NCI-H2196 treated with DMSO at 0.1 percent for 48 hours (cell line): Measurements from ENCODE around the gene TM9SF4.
A peak's percentile ranks its signal among the peaks of the same experiment; 100 is the strongest.

Experiments
- DNase-seq: peaks from one replicate; lab custom pipeline; 2025; ENCODE audit not compliant: unreplicated experiment; lab: John Stamatoyannopoulos, UW

TM9SF4 gene

DNA sequence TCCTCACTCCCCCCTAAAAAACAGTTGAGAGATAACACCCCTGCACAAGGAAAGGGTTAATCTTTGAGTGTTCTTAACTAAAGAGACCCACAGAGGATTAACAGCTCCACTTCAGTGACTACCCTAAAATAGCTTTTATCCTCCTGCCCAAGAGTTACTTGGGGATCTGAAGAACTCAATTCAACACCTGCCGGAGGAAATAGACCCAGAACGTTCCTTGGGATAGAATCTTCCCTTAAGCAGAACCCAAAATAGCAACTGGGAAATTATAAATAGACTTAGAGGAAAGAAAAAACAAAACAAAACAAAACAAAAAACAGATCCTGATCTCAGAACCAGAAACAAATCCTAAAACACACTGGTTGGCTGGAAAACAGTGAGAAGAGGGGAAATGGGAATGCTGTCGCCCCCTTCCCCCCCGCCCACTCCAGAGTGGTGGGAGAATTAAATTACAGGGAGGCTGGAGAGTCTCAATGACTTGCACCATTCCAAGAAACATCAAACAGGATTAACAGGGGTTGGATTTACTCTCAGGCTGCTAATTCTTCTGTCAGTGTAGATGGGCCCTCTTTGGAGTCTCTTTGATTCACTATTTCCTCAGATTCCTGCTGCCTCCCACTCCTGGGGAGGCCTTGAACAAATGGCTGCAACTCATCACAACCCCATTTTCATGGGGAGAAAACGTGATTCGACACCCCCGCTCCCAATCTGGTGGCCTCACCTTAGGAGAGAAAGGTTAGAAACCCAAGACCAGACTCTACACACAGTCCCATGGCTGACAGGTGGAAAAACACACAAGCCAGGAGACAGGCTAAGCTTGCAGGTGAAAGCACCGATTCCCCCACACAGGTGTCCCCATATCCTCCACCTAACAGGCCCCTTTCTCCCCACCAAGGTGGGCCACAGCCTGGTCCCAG lies 96.6 kb downstream of the TM9SF4 start:
- no peak for DNase-seq

DNA sequence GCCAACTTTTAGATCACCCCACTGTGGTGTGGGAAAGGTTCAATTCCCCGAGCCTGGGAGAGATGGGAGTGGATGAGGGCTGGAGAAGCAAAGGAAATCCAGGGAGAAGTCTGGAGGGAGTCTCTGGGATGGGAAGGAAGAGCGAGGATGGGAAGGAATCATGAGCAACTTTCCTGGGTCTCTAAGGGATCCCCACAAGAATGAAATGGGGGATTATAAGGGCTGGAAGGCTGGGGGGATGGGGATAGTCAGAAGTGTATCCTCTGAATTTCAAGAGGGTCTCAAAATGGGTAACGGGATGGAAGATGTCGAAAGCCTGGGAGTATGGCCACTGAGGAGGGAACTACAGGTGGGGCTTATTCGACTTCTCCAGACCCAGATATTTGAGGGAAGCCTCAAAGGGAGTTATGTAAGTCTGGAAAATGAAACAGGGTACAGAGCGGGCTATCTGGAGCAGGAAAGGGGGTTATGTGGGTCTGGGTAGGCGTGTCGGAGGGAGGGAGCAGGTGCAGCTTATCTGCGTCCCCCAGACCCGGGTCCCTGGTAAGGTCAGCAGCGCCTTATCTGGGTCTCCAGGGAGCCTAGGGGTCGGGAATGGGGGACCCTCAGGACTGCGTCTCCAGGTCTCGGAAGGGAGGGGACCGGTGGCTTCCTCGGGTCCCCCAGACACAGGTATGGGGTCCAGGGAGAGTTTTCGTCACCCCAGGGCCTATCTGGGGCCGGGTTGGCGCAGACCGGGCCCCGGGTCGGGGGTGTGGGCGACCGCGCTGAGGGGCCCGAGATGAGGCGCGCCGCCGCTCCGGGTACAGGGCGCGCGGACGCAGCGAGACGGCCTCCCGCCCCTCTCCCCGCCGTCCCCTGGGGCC lies 97.5 kb downstream of the TM9SF4 start:
- DNase-seq = no peak

DNA sequence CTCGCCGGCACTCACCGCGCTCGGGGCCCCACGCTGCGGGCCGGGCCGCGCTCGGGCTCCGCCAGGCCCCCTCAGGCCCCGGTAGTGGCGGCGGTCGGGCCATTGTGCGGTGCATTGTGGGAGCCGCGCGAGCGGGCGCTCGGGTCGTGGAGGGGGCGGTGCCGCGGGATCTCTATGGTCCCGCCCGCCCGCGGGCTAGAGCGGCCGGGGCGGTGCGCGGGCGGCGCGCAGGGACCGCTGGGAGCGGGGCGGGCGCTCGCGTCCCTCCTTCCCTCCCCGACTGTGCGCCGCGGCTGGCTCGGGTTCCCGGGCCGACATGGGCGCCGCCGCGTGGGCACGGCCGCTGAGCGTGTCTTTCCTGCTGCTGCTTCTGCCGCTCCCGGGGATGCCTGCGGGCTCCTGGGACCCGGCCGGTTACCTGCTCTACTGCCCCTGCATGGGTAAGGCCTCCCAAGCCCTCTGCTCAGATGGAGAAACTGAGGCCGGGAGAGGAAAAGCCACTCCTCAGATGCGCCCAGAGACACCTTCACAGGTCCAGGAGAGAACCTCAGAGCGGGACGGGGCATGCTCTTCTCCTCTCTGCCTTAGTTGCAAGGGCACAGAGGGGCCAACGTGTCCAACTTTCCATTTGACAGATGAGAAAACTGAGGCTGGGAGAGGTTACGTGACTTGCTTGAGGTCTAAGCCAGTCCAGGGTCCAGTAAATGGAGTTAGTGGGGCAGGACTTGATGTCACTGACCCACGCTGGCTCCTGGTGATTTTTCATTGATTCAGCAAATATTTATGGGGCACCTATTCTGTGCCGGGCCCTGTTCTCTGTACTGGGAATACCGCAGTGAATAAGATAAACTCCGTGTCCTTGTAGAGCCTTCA lies 98.3 kb downstream of the TM9SF4 start, which contains the start of the genes PLAGL2 and POFUT1:
TSS of gene PLAGL2 (minus strand) at position 118 of the 873 bp plus-strand sequence. CDS start 5,565 bp downstream, outside the sequence.
TSS of gene POFUT1 (plus strand) at position 255 of the 873 bp plus-strand sequence. CDS start at position 317, 62 bp downstream.
- DNase-seq = peak; percentile 80

DNA sequence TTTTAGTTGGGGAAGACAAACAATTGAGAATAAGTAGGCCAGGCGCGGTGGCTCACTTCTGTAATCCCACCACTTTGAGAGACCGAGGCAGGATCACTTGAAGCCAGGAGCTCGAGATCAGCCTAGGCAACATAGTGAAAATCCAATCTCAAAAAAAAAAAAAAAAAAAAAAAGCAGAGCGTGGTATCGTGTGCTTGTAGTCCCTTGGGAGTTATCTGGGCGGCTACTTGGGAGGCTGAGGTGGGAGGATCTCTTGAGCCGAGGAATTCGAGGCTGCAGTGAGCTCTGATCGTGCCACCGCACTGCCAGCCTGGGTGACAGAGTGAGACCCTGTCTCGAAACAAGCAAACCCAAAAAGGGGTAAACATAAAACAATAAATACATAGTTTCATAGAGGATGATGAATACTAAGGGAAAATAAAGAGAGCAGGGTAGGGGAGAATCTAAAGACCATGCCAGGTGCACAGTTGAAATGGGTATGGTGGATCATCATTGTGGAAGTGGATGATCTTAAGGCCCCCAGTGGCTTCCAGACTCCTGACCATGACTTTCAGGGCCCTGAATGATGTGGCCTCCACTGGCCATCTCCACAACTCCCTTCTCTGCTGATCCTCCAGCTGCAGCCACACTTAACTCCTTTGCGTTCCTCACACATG lies 99.1 kb downstream of the TM9SF4 start:
- no peak for DNase-seq

DNA sequence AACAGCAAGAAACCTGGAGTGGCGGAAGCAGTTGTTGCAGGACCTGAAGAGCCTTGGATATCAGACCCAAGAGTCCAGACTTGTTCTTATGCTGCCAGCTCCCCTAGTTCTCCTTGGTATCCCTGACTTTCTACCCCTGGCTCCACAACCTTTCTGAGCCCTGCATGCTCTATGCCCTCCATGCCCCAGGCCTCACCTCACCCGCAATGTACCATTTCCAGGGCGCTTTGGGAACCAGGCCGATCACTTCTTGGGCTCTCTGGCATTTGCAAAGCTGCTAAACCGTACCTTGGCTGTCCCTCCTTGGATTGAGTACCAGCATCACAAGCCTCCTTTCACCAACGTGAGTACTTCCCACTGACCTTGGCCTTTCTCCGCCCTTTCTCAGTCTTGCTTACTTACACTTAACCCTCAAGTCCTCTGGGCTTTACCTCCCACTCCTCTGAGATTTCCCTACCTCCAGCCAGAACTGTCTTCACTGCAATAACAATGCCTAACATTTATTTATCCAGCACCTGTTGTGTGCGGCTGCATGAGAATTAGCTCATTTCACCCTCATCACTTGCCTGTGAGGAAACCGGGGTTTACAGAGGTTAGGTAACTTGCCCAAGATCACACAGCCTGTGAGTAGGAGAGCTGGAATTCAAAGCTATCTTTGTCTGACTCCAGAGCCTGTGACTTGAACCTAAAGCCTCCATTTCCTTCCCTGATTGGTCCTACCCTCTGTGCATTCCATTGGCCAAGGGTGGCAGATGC lies 100.5 kb downstream of the TM9SF4 start:
- no peak for DNase-seq

DNA sequence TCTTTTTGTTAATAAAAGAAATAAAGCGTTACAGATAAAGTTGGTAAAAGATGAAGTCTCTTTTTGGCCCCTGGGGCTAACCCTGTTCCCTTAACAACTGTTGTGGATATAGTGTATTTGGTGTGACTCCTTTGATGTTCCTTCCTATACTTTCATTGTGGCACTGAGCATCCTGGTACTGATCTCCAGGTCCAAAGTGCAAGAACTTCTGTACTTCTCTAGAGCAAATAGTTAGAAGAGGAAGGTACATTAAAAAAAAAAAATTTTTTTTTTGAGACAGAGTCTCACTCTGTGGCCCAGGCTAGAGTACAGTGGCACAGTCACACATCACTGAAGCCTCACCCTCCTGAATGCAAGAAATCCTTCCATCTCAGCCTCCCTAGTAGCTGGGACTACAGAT lies 104.4 kb downstream of the TM9SF4 start:
- DNase-seq = no peak

DNA sequence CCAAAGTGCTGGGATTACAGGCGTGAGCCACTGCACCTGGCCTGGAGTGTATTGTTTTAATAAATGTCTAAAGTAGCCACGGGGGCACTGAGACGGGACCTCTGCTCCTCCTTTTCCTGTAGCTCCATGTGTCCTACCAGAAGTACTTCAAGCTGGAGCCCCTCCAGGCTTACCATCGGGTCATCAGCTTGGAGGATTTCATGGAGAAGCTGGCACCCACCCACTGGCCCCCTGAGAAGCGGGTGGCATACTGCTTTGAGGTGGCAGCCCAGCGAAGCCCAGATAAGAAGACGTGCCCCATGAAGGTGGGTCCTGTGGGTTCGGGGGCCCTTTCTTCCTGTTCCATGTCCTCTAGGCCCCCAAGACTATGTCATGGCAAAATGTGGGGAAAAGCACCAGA lies 105.6 kb downstream of the TM9SF4 start:
- no peak for DNase-seq

DNA sequence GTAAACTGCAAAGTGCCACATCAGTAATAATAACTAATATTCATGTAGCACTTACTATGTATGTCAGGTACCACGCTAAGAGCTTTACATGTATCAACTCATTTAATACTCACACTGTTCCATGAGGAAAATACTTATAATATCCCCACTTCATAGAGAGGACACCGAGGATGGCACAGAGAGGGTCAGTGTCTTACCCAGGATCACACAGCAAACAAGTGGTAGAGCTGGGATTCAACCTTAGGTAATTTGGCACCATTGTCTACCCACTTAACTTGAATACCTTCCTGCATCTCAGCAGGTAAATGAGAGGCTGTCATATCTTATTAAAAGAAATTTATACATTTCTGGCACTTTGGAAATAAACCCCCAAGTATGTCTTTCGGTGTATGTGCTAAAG lies 106.2 kb downstream of the TM9SF4 start:
- DNase-seq = no peak

DNA sequence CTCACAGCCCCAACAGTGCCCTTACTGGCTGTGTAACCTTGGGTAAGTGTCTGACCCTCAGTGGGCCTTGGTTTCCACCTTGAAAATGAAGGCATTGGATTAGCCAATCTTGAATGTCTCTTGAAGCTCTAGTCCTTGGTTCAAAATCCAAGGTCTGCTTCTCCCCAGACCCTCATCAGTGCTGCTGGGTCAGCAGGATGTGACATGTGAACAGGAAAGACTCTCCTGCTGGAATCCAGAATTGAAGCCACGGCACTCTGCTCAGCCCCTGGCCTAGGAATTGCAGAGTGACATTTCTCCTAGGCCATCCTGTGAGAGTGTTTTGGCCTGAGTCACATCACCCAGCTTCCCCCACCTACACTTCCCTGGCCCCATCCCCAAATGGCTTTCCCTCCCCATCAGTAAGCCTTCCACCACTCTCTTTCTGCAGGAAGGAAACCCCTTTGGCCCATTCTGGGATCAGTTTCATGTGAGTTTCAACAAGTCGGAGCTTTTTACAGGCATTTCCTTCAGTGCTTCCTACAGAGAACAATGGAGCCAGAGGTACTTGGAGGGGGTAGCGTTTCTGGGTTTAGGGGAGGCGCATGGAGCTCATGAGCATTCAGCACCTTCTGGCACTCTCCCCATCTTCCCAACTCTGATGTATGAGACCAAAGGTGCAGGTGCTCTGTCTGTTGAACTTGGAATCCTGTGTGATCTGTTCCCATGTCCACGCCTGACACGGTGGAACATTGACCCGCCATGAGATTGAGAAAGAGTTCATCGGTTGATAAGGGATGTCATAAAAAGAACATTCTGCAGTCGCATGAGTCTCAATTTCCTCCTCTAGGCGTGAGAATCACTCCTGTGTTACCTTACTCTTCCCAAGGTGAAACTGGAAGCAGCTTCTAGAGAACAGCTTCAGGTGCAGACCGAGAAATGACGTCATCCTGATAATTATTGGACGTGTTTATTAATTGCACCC lies 106.9 kb downstream of the TM9SF4 start:
- DNase-seq = no peak
